HG03442 (cell line): Measurements from ENCODE around the gene SFTA2.
"Not testable (repeated sequence)": the region's sequence is repeated elsewhere in the genome, so short reads cannot be mapped to it uniquely, and the experiment has no call there.

ENCODE experiments used
- ATAC-seq: cut with Tn5 transposase; IDR thresholded peaks from one replicate; pipeline ENCODE4 v1.9.1; 2021; ENCODE audit warnings: mild to moderate bottlenecking, moderate library complexity; ENCODE audit not compliant: unreplicated experiment

SFTA2 gene

GRCh38 chr6:30931969-30932645 lies at the start of gene SFTA2:
Gene SFTA2, minus strand, starts transcription at chr6:30932170. Its CDS starts 74 bp downstream, at chr6:30932096.
- ATAC-seq = no peak

- ATAC-seq = no peak
These were observed 47.7 kb upstream of the SFTA2 start for GRCh38 chr6:30979690-30980089.

- no peak for ATAC-seq
These were observed 47.2 kb upstream of the SFTA2 start for GRCh38 chr6:30979141-30979540.

- ATAC-seq = no peak
These were observed 42.7 kb upstream of the SFTA2 start for GRCh38 chr6:30974490-30975252.

GRCh38 chr6:30972816-30973215 lies 40.8 kb upstream of the SFTA2 start:
- no peak for ATAC-seq

- no peak for ATAC-seq
These were observed 39.0 kb upstream of the SFTA2 start for GRCh38 chr6:30970946-30971345.

GRCh38 chr6:30969171-30969570 lies 37.2 kb upstream of the SFTA2 start:
- ATAC-seq = not testable (repeated sequence)

GRCh38 chr6:30966154-30966553 lies 34.2 kb upstream of the SFTA2 start:
- no peak for ATAC-seq

- ATAC-seq = no peak
These were observed 33.2 kb upstream of the SFTA2 start for GRCh38 chr6:30965140-30965601.

GRCh38 chr6:30964075-30964474 lies 32.1 kb upstream of the SFTA2 start:
- ATAC-seq = no peak

GRCh38 chr6:30963641-30964040 lies 31.7 kb upstream of the SFTA2 start:
- ATAC-seq = no peak

- no peak for ATAC-seq
These were observed 30.7 kb upstream of the SFTA2 start for GRCh38 chr6:30962716-30963115.

- no peak for ATAC-seq
These were observed 29.1 kb upstream of the SFTA2 start for GRCh38 chr6:30960907-30961673.

- ATAC-seq = no peak
These were observed 25.7 kb upstream of the SFTA2 start for GRCh38 chr6:30957716-30958115.

- peak; percentile 41 for ATAC-seq
These were observed 23.5 kb upstream of the SFTA2 start for GRCh38 chr6:30955367-30956042.

GRCh38 chr6:30954631-30955366 lies 22.8 kb upstream of the SFTA2 start:
- ATAC-seq = no peak

- no peak for ATAC-seq
These were observed 20.0 kb upstream of the SFTA2 start for GRCh38 chr6:30951907-30952469.

GRCh38 chr6:30948811-30949210 lies 16.8 kb upstream of the SFTA2 start:
- no peak for ATAC-seq

- ATAC-seq = no peak
These were observed 15.3 kb upstream of the SFTA2 start for GRCh38 chr6:30947231-30947630.

- ATAC-seq = no peak
These were observed 13.3 kb upstream of the SFTA2 start for GRCh38 chr6:30945281-30945680.
